ENCODE results near the gene MTMR2.

GRCh38 chr11:95950905-95951304 is 27.0 kb upstream of the MTMR2 start:
- TF ChIP-seq CTCF (IDR thresholded peaks at IDR 0.05): no peak
- no peak for TF ChIP-seq EZH2 (IDR thresholded peaks at IDR 0.05)
- TF ChIP-seq EZH2phosphoT487 (IDR thresholded peaks at IDR 0.05): no peak

All from neural progenitor cell (in vitro differentiated cells).